Endometrial microvascular endothelial cells (primary cell): Measurements from ENCODE around the gene SVOPL. TPM values are rescaled to one million over a fixed set of nuclear protein-coding genes. Genes with fewer than 3 reads are reported as not detected.
"Not testable (repeated sequence)": the region's sequence is repeated elsewhere in the genome, so short reads cannot be mapped to it uniquely, and the experiment has no call there.

Source experiments
- in situ Hi-C: cut with HindIII; loops from 2 replicates; pipeline ENCODE4 v1.10.0; 2017; ENCODE audit warnings: low sequenced_read_pairs, low pct_unique_long_range_greater_than_20kb; ENCODE audit errors: inconsistent ontology term
- total RNA-seq: library from RNA; depleted of rRNA; stranded (reverse); fragments of >200 nt; gene quantifications from one replicate; pipeline ENCODE4 v1.2.3, GENCODE V29; 2015; ENCODE audit errors: inconsistent ontology term

Gene SVOPL
- total RNA-seq, 1 donor from 2014 or later: not detected

DNA sequence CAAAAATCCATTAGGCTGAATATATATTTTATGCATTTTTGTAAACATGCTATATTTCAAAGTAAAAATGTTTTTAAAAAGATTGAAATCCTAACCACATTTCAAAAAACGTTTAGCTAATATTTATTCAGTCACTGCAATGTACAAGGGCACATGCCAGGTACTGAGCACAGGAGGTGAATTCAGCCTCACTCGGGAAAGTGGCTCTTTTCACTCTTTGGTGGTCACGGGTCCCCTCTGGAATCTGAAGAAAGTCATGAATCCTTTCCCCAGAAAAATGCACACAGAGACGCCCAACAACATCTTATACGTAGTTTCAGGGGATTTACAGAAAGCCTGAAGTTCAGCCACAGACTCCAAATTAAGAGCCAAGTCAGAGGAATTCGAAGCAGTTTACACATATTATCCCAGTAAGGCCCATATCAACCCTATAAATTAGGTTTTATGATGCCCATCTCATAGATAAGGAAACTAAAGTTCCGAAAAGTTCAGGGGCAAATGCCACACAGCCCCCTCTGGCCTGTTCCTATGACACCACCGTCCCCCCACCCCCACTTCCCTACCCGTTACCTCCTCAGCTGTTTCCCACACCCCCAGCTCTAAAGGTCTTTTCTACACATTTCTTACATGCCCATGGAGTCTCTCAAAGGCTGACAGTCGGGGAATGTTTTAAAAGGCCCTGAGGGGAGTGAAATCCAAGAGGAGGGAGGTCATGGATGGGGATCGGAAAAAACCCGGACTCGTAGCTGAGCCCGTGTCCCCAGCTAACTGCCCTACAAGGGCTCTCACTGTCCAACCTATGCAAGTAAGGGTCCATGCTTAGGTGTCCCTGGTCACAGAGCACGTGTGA lies 9.6 kb upstream of the SVOPL start:
- in situ Hi-C loops: no loop called here

GRCh38 chr7:138705167-138705566 lies 4.0 kb upstream of the SVOPL start:
- in situ Hi-C loops: no loop called here

- in situ Hi-C loops: no loop called here
Observed at GRCh38 chr7:138701537-138701923, 368 bp upstream of the SVOPL start.

DNA sequence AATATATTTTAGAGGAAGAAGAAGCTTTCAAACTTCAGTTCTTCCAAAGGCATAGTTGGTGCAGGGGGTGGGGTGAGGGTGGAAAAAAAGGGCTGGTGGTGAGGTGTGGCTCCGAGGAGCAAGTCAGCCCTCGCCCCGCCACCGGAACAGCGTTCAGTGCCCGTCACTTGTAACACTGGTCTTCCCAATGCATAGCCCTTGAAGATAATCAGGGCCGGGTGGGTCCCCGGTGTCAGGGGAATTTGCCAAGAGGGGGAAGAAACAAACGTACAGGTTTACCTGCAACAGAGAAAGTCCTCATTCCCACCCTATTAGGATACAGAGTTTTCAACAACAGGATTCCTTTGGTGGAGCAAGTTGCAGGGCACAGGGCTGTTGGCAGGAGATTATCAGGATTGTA lies 1.5 kb downstream of the SVOPL start:
- in situ Hi-C loops: no loop called here

DNA sequence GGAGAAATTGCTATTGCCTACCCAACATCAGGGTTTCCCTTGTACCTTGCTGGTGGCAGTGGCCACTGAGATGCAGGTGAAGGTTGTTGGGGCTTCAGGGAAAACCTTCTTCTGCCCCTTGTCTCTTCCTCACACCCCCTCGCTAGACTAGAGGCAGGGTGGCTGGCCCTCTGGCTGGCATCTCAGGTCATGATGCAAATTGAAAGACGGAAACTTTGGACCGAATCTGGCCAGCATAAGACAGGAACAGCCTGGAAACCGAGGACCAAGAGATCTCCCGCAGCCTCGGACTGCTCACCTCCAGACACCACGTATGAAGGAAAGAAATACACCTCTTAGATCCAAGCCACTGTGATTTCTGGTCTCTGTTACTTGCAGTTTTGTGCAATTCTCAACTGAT lies 2.9 kb downstream of the SVOPL start:
- in situ Hi-C loops: no loop called here

GRCh38 chr7:138697535-138698182 lies 3.5 kb downstream of the SVOPL start:
- in situ Hi-C loops: no loop called here

- in situ Hi-C loops: not testable (repeated sequence)
Observed at GRCh38 chr7:138695776-138696175, 5.4 kb downstream of the SVOPL start.

DNA sequence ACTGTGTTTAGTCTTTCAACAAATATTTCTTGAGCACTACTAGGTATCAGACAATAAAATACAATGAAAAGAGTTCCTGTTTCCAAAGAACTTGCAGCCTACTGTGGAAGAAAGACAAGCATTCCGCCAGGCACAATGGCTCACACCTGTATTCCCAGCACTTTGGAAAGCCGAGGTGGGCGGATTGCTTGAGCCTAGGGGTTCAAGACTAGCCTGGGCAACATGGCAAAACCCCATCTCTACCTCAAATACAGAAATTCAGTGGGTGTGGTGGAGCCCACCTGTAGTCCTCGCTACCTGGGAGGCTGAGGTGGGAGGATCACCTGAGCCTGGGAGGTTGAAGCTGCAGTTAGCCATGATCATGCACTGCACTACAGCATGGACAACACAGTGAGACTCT lies 6.1 kb downstream of the SVOPL start:
- in situ Hi-C loops: no loop called here

DNA sequence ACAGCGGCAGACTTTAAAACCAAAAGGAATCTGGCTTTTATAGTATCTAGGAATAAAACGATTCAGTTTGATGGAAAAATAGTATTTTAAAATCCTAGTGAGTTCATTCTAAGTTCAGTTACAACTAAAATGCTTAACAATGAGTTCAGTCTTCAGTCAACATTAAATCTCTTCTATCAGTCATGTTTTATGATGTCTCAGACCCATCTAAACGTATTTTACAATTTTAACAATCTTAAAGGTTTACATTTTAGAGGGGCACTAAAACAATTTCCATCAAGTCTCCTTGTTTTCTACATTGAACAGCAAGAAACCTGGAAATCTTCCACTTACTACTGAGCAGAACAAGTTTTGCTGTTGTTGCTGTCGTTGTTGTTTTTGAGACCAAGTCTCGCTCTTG lies 10.0 kb downstream of the SVOPL start:
- in situ Hi-C loops: no loop called here

GRCh38 chr7:138690495-138690894 lies 10.7 kb downstream of the SVOPL start:
- in situ Hi-C loops: no loop called here

DNA sequence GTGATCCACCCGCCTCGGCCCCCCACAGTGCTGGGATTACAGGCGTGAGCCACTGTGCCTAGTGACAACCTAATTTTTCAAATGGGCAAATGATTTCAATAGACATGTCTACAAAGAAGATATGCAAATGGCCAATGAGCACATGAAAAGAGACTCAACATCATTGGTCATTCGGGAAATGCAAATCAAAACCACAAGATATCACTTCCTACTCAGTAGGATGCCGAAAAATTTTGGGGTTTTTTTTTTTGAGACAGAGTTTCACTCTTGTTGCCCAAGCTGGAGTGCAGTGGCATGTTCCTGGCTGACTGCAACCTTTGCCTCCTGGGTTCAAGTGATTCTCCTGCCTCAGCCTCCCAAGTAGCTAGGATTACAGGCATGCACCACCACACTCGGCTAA lies 13.1 kb downstream of the SVOPL start:
- in situ Hi-C loops: not testable (repeated sequence)

DNA sequence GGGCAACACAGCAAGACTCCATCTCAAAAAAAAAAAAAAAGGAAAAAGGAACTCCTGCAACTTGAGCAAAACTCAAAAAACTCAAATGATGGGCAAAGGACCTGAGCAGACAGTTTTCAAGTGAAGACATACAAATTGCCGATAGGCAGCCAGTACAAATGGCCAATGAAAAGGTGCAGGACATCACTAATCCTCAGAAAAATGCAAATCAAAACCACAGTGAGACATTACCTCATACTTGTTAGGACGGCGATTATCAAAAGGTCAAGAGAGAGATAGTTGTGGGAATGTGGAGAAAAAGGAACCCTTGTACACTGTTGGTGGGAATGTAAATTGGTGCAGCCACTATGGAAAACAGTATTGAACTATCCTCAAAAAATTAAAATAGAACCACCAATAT lies 16.8 kb downstream of the SVOPL start:
- in situ Hi-C loops: no loop called here

DNA sequence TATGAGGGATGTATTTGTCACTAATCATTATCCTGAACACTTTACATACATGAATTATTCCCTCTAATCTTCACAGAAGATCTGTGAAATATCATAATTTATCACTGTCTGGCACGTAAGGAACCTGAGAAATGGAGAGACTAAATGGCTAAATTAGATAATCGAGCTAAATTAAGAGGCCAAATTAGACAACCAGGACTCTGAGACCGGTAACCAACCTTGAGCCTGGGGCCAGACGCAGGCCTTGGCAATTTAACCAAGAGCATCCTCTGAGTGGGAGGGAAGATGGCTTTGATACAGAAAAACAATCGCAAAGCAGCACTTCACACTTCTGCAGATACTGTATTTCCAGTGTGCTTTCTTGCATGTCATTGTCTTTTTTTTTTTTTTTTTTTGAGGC lies 21.4 kb downstream of the SVOPL start:
- in situ Hi-C loops: no loop called here

- in situ Hi-C loops: no loop called here
Observed at GRCh38 chr7:138670594-138670993, 30.6 kb downstream of the SVOPL start.

DNA sequence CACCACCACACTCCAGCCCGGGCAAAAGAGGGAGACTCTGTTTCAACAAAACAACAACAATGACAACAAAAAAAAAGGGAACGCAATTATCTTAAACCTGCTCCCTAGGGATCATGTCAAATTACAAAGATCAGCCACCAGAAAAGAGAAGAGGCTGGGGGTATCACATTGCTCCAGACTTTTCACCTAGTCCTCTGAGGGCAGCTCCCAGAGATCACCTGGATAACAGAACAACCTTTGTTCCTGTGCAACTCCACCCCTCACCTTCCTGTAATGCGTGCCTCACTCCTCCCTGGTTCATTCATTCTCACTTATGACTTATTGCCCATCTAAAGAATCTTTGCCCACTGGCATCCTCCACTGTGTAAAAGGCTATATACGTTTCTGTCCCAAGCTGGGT lies 31.8 kb downstream of the SVOPL start:
- in situ Hi-C loops: no loop called here

DNA sequence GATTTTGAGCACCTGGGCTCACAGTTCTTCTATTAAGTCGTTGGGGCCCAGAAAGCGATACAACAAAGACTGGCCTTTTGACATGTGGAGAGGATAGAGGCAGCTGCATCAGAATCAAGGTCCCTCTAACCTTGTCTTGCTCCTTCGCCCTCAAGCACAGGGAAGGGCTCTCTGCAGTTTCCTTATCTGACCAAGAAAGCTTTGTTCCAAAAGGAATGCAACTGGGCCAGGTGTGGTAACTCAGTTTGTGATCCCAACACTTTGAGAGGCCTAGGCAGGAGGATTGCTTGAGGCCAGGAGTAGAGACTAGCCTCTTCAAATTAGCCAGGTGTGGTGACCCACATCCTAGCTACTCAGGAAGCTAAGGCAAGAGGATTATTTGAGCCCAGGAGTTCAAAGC lies 32.2 kb downstream of the SVOPL start:
- in situ Hi-C loops: no loop called here

- in situ Hi-C loops: no loop called here
Observed at GRCh38 chr7:138668229-138668596, 32.9 kb downstream of the SVOPL start.

- in situ Hi-C loops: no loop called here
Observed at GRCh38 chr7:138667535-138668228, 33.5 kb downstream of the SVOPL start.

GRCh38 chr7:138666385-138666784 lies 34.8 kb downstream of the SVOPL start:
- in situ Hi-C loops: no loop called here

DNA sequence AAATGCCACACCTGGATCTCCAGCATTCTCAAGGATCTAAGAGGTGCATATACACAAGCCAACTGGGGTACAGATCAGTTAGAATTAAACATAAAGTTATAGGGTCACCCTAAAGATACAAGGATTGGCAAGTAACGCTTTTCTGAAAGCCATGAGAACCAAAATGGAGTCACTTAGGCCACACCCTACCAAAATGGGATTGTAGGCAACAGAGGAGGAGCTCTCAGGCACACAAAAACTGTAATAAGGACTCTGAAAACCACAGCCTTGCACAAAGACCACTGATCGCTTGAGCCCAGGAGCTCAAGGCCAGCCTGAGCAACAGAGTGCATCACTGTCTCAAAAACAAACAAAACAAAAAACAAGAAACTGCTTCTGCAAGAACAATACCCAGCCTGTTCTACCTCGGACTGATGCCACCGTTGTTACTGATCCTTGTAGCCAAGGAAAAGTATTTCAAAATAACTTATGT lies 35.5 kb downstream of the SVOPL start:
- in situ Hi-C loops: no loop called here
